GM12878 (cell line): ENCODE data around the gene TSEN34.

Source experiments
- CHD2 ChIP-seq: IDR thresholded peaks from 2 replicates; pipeline ENCODE4 v1.6.1; 2011; ENCODE audit warnings: low read depth, low read length, improper control_type of control experiment, borderline replicate concordance
- CTCF ChIP-seq, 3 experiments: IDR thresholded peaks in 2 of 3; conservative IDR thresholded peaks in 1 of 3; 2 replicates each; pipeline ENCODE4 v1.5.1; 2011; ENCODE audit warnings: low read depth in 3 of 3, low read length in 3 of 3, mild to moderate bottlenecking in 3 of 3, control low read depth in 2 of 3, moderate library complexity in 2 of 3, inconsistent platforms in 1 of 3, mixed read lengths in 1 of 3; ENCODE audit not compliant: control insufficient read depth in 2 of 3, insufficient read depth in 1 of 3; ENCODE audit errors: extremely low read depth in 1 of 3
- EP300 ChIP-seq, 2 experiments: fragments of 150-350 bp in 1 of 2; IDR thresholded peaks; 2 replicates each; pipeline ENCODE4 v1.6.1; 2011 to 2012; ENCODE audit warnings: low read depth in 2 of 2, low read length in 2 of 2, borderline replicate concordance in 1 of 2, improper control_type of control experiment in 1 of 2, inconsistent platforms in 1 of 2; ENCODE audit not compliant: control insufficient read depth in 1 of 2
- GATAD2B ChIP-seq: fragments of 450-650 bp; conservative IDR thresholded peaks from 2 replicates; pipeline ENCODE4 v1.6.1; 2017; ENCODE audit warnings: low read depth, mild to moderate bottlenecking, moderate library complexity
- MAX ChIP-seq: IDR thresholded peaks from 2 replicates; pipeline ENCODE4 v1.6.1; 2012; ENCODE audit warnings: low read depth, low read length, improper control_type of control experiment
- MYC ChIP-seq: IDR thresholded peaks from 2 replicates; pipeline ENCODE4 v1.6.1; 2011; ENCODE audit warnings: mild to moderate bottlenecking, low read length, moderate library complexity, inconsistent platforms; ENCODE audit not compliant: insufficient read depth, insufficient replicate concordance, insufficient read length, severe bottlenecking
- NKRF ChIP-seq: fragments of 450-650 bp; conservative IDR thresholded peaks from 2 replicates; pipeline ENCODE4 v1.6.1; 2017; ENCODE audit warnings: mild to moderate bottlenecking, moderate library complexity
- POLR2A ChIP-seq: IDR thresholded peaks from 2 replicates; pipeline ENCODE4 v1.6.1; 2011; ENCODE audit warnings: low read depth, mild to moderate bottlenecking, low read length
- RBBP5 ChIP-seq: fragments of 200-600 bp; sonication (generic); conservative IDR thresholded peaks from 2 replicates; pipeline ENCODE4 v1.6.1; 2016
- RELB ChIP-seq: fragments of 450-650 bp; IDR thresholded peaks from 2 replicates; pipeline ENCODE4 v1.6.1; 2017; ENCODE audit warnings: low read depth, mild to moderate bottlenecking, moderate library complexity
- SP1 ChIP-seq: IDR thresholded peaks from one replicate; pipeline ENCODE4 v1.6.1; 2011; ENCODE audit warnings: low read depth, low read length
- SREBF2 ChIP-seq: IDR thresholded peaks from 2 replicates; pipeline ENCODE4 v1.6.1; 2012; ENCODE audit warnings: mild to moderate bottlenecking, low read length
- STAT3 ChIP-seq: IDR thresholded peaks from 2 replicates; pipeline ENCODE4 v1.6.1; 2011; ENCODE audit warnings: low read depth, low read length, improper control_type of control experiment
- ZSCAN29 ChIP-seq: fragments of 450-650 bp; IDR thresholded peaks from 2 replicates; pipeline ENCODE4 v1.6.1; 2017; ENCODE audit warnings: mild to moderate bottlenecking, moderate library complexity

- TF ChIP-seq ZSCAN29 (no peak), GATAD2B (no peak), STAT3 (no peak), RELB (no peak), SREBF2 (no peak), CHD2 (no peak), MYC (no peak), POLR2A (no peak), EP300 (IDR thresholded peaks at IDR 0.05; ENCODE audit: borderline replicate concordance in 1 of 2, control insufficient read depth in 1 of 2, low read depth in 2 of 2, low read length in 2 of 2) (no peak), NKRF (no peak), RBBP5 (no peak), CTCF (IDR thresholded peaks at IDR 0.05 in 2 of 3, conservative IDR thresholded peaks at IDR 0.05 in 1 of 3; ENCODE audit: control insufficient read depth in 2 of 3, extremely low read depth in 1 of 3, insufficient read depth in 1 of 3, low read depth in 3 of 3, low read length in 3 of 3) (no peak), SP1 (no peak), MAX (no peak)
These were observed 7.7 kb upstream of the TSEN34 start for GRCh38 chr19:54183431-54183830.
